Measurements from ENCODE around the gene CELSR1. TPM values are rescaled to one million over a fixed set of nuclear protein-coding genes. Genes with fewer than 3 reads are reported as not detected.

The CELSR1 gene
- total RNA-seq, 1 experiment from 2014 or later, result 19.6 TPM

DNA sequence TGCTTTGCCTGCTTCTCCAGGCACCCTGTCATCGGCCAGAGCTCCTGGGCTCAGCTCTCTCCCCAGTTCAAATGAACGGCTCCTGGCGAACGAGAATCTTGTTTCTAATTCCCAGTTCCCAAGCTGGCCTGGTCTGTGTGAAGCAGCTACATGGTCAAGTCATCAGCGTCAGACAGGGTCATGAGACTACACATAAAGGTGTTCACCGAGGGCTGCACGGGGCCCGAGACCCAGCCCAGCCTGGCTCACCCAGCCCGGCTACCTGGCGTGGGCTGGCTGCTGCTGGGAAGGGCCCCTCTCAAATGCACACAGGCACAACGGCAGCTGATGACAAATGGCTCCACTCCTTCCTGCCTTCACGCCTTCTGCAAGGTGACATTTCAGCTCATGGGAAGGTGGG is 14.6 kb upstream of the CELSR1 start:
- DNase-seq (ENCODE audit: low spot score), result no peak

DNA sequence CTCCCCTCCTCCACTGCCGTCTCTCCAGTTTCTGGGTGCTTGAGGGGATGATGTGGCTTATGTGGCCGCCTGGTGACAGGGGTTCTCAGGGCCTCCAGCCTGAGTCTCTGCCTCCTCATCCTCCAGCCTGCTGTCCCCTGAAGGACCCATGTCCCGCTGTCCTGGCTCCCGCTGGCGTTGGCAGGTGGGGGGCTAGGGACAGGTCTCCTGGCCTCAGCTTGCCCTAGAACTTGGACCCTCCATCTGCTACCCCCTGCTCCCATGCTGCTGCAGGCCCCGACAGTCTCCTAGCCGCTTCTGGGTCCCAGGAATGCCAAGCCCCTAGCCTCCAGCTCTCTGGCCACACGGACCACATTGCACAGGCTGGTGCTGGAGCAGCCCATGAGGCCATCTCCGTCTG is 13.9 kb upstream of the CELSR1 start:
- no peak for DNase-seq (ENCODE audit: low spot score)

GRCh38 chr22:46549971-46550641 is 12.7 kb upstream of the CELSR1 start:
- DNase-seq (ENCODE audit: low spot score), result no peak

- DNase-seq (ENCODE audit: low spot score), result no peak
Measured at GRCh38 chr22:46549563-46549840, 12.1 kb upstream of the CELSR1 start.

DNA sequence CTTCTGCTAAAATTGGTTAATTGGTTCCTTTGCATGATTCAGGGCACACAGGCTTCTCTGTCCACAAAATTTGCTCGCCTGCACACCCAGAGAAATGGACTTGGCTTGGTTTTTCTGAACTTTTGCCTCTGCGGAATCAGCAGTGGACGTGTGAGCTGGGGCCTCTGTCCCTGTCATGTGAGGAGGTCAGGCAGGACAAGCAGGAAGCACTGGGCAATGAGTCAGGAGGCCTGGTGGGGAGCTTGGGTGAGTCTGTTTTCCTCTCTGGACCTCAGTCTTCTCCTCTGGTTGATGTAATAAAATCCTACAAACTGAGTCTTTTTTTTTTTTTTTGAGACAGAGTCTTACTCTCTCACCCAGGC is 10.4 kb upstream of the CELSR1 start:
- peak; percentile 85 for DNase-seq (ENCODE audit: low spot score)

DNA sequence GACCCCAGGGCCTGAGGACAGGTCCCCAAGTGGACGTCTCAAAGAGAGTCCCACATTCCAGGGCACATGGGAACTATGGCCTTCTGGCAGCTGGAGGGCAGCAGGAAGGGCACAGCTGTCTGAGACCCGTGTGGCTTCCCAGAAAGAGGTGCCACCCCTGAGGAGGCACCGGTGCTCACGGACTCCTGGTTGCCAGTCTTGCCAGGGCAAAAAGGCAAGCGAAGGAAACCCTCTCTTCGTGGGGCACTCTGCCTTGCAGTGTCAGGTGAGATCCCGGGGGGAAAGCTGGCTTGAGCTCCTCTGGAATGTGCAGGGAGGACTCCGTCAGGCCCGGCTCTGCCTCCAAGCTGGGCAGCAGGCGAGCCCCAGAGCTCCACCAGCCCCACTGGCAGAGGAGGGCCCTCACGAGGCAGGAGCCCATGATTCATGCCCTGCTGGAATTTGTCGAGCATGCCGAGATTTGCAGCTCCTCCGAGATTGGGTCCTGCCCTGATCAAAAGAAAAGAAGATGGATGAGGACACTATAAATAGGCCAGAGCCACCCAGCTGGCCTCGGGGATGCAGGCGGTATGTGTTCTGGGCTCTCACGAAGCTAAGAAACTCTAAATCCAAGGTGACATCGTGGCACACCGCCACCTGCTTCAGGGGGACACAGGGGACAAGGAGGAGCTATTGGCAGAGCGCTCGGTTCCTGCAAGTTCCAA is 9.9 kb upstream of the CELSR1 start:
- DNase-seq (ENCODE audit: low spot score), result peak; percentile 76

DNA sequence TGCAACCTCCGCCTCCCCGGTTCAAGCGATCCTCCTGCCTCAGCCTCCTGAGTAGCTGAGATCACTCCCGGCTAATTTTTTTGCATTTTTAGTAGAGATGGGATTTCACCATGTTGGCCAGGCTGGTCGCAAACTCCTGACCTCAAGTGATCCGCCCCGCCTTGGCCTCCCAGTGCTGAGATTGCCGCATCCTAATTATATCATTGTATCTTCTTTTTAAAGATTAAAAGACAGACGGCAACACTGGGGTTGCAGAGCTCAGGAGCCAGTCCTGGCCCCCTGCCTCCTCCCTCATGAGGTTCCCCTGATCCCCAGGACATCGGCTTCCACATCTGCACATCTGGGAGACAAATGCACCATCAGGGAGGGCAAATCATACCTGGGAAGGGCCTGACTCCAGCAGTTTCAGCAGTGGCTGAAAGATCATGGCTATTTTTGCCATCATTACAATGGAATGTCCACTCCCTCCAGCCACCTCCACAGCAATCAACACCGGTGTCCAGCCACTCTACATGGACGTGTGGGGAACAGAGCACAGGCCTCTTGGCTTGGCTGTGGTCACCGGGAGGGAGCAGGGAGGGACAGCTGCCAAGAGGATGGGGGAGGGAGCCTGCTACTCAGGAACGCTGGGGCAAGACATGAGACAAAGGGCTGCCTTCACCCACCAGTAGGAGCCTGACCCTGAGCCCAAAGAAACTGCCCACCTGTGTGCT is 9.2 kb upstream of the CELSR1 start:
- peak; percentile 63 for DNase-seq (ENCODE audit: low spot score)

- DNase-seq (ENCODE audit: low spot score), result peak; percentile 36
Measured at GRCh38 chr22:46545086-46545792, 7.8 kb upstream of the CELSR1 start.

GRCh38 chr22:46542011-46542985 is 4.9 kb upstream of the CELSR1 start:
- peak; percentile 38 for DNase-seq (ENCODE audit: low spot score)

DNA sequence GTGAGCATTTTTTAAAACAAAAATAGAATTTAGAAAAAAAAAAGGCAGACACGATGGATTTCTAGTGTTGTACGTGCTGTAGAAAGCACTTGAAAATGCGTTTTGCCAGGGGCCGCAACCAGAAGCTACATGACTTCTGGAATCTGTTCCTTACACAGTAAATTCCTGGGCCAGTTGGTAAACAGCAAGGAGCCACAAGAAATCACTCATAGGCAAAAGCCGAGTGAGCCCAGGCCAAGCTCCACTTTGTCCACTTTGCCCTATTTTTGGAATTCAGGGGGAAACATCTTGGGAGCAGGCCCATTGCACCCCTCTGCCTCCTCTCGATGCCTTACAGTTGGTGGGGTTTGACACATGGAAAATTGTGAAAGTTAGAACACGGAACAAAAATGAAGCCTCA is 4.1 kb upstream of the CELSR1 start:
- no peak for DNase-seq (ENCODE audit: low spot score)

- DNase-seq (ENCODE audit: low spot score), result no peak
Measured at GRCh38 chr22:46540874-46541273, 3.5 kb upstream of the CELSR1 start.

GRCh38 chr22:46539169-46539568 is 1.7 kb upstream of the CELSR1 start:
- DNase-seq (ENCODE audit: low spot score), result peak; percentile 21

DNA sequence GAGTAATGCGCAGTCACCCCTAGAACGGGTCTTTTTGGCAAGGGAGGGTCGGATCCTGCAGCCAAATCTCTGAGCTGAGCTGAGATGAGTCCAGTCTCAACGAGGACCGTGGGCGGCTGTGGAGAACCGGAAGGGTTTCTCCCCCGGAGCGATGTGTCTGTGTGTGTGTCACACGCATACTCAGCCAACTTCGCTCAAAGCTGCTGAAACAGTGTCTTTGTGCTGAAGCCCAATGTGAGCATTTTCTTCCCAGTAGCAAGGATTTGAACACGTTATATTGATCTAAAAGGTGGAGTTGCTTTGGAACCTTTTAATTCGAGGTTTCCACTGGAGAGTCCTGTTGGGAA is 1.4 kb upstream of the CELSR1 start:
- peak; percentile 35 for DNase-seq (ENCODE audit: low spot score)

DNA sequence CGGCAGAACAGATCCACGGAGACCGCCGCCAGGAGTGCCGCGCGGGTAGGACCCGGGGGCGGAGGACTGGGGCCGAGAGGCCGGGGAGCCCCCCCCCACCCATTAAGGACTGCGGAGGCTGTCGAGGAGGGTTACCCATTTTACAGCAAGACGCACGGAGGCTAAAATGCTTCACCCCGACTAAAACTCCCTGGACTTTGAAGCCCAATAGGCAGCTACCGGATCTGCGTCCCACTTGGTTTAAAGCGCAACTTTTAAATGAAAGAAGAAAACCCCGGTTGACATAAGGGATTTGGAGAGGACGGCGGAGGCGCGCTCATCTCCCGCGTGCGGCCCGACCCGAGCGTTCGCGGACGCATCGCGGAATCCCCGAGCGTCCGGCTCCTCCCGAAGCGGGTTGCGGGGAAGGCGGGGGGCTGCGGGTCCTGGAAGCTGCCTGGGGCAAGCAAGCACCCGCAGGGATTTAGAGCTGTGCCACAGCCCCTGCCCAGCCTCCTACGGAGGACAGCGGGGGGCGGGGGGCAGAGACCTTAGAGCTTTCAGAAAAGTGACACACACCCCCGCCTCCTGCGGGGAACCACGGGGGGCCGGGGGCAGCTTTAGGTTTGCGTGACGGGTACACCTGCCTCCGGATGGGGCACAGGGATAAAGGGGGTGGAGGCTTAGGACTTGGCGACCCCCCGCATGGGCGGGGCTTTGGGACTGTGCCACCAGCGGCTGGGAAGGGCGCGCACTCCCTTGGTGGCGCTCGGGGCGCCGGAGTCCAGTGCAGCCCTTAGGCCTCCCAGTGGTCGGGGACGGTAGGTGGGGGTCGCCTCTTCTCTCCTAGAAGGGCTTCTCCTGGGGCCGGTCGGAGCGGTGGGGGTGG is 760 bp upstream of the CELSR1 start:
- peak; percentile 29 for DNase-seq (ENCODE audit: low spot score)

- DNase-seq (ENCODE audit: low spot score), result no peak
Measured at GRCh38 chr22:46536537-46537224, 739 bp downstream of the CELSR1 start.

- no peak for DNase-seq (ENCODE audit: low spot score)
Measured at GRCh38 chr22:46535876-46536536, 1.4 kb downstream of the CELSR1 start.

DNA sequence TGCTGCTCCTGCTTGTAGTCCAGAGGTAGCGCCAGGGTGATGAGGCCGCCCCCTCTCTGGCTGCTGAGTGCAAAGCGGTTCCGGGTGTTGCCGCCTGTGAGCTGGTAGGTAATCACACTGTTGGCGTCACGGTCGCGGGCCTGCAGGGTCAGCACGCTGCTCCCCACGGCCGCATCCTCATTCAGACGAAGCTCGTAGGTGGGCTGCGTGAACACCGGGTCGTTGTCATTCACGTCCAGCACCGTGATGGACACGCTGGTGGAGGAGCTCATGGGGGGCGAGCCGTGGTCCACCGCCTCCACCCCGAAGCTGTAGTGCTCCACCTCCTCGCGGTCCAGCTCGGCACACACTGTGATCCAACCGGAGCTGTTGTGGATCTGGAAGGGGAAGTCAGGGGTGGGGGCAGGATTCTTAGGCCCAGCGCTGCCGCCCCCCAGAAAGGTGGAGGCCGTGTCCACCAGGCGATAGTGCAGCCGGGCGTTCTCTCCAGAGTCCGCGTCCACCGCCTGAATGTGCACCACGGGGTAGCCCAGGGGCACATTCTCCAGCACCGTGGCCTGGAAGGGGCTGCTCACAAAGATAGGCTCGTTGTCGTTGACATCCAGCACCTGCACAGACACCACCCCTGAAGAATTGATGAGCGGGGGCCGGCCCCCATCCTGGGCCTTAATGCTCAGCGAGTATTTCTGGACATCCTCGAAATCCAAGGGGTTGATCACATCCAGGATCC is 2.4 kb downstream of the CELSR1 start:
- DNase-seq (ENCODE audit: low spot score), result no peak

DNA sequence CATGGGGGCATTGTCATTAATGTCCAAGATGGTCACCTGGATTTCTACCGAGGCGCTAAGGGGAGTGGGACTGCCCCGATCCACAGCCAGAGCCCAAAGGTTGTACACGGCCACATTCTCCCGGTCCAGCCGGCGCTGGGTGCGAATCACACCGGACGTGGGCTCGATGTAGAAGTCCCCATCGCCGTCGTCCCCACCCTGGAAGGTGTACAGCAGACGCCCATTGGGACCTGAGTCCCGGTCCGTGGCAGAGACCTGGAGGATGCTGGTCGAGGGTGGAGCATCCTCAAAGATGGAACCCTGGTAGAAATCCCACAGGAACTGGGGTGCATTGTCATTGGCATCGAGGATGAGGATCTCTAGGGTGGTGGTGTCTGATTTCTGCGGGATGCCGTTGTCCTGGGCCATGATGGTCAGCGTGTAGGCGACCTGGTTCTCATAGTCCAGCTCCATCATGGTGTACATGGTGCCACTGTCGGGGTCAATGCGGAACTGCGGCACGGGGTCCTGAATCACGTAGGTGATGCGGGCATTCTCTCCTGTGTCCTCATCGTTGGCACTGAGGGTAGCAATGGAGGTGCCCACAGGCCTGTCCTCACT is 3.1 kb downstream of the CELSR1 start:
- DNase-seq (ENCODE audit: low spot score), result no peak

Data from A172 (cell line).